ENCODE results near the gene FBN1.

GRCh38 chr15:48644827-48645557 is 517 bp downstream of the FBN1 start:
- TF ChIP-seq POLR2A (IDR thresholded peaks at IDR 0.05) = no peak
- TF ChIP-seq CTCF (IDR thresholded peaks at IDR 0.05) = no peak

Measured in thyroid gland (tissue), 4 donors.